Measurements from ENCODE around the gene HDLBP.

DNA sequence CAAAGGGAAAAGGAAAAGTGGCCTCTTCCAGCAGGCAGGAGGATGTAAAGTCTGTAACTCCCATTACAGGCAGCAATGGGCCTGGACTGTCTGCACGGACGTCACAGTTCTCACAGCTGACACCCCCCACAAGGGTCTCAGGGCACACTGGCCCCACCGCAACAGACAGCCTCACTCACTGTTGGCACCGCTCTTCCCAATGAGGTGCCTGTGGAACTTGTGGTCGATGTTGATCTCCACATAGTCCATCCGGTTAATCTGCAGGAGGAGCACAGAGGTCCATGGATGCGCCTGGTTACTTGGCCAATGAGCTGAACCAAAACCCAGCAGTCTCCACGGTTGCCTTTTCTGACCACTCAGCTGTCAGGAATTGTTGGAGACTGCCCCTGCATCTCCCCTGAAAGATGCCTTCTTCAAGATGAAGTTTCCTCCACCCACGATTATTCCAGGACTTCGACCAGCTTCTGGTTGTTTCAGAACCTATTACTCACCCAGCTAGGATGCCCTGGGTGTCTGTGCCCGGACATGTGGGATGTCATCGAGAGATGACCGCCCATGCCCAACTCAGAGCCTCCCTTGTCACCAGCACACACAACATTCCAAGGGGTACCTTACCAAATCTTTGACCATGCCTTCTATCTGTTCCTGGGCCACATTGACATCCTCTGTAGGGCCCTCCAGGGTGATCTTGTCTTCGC, 62.5 kb downstream of the HDLBP start:
- TF ChIP-seq, protein P1, sequence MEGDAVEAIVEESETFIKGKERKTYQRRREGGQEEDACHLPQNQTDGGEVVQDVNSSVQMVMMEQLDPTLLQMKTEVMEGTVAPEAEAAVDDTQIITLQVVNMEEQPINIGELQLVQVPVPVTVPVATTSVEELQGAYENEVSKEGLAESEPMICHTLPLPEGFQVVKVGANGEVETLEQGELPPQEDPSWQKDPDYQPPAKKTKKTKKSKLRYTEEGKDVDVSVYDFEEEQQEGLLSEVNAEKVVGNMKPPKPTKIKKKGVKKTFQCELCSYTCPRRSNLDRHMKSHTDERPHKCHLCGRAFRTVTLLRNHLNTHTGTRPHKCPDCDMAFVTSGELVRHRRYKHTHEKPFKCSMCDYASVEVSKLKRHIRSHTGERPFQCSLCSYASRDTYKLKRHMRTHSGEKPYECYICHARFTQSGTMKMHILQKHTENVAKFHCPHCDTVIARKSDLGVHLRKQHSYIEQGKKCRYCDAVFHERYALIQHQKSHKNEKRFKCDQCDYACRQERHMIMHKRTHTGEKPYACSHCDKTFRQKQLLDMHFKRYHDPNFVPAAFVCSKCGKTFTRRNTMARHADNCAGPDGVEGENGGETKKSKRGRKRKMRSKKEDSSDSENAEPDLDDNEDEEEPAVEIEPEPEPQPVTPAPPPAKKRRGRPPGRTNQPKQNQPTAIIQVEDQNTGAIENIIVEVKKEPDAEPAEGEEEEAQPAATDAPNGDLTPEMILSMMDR (conservative IDR thresholded peaks at IDR 0.05): no peak
- TF ChIP-seq ZFX (IDR thresholded peaks at IDR 0.05): no peak

Measured in C4-2B (cell line).